Glomerular visceral epithelial cell (primary cell): Measurements from ENCODE around the gene OTX2.

Experiments
- DNase-seq: peaks from one replicate; pipeline ENCODE4 v3.0.0-alpha.2; 2016; ENCODE audit errors: extremely low spot score

Gene OTX2

DNA sequence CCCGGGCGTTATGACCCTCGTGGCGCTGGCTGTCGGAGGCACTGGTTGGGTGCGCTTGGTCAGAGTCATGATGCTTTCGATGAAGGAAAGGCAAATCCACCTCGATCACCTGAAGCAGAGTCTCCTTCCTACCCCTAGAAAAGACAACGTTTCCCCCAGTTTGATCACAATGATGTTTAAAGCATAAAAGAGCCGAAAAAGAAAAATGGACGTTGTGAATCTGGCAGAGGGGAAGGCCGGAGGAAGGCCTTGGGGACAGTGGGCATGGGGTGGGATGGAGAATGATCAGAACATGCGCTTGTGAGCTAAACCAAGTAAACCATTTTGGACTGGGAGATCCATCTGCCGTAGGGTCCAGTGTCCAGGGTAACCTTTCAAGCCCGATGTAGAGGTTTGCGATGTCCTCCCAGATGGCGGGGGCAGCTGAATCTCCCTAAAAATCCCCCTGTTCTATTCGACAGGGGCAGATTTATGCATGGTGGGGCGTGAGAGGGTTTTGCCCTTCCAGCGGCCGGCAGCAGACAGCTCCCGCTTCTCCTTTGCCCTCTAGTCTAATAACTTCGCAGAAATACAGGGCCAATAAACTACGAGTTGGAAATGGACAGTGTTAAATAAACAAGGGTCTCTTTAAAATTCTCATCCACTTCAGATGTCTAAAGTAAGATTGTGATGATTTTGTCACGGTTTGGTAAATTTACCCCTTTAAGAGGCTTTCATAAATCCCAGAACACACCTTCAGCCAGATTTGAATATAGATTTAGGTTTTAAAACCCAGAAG lies 2.3 kb upstream of the OTX2 start:
- no peak for DNase-seq

DNA sequence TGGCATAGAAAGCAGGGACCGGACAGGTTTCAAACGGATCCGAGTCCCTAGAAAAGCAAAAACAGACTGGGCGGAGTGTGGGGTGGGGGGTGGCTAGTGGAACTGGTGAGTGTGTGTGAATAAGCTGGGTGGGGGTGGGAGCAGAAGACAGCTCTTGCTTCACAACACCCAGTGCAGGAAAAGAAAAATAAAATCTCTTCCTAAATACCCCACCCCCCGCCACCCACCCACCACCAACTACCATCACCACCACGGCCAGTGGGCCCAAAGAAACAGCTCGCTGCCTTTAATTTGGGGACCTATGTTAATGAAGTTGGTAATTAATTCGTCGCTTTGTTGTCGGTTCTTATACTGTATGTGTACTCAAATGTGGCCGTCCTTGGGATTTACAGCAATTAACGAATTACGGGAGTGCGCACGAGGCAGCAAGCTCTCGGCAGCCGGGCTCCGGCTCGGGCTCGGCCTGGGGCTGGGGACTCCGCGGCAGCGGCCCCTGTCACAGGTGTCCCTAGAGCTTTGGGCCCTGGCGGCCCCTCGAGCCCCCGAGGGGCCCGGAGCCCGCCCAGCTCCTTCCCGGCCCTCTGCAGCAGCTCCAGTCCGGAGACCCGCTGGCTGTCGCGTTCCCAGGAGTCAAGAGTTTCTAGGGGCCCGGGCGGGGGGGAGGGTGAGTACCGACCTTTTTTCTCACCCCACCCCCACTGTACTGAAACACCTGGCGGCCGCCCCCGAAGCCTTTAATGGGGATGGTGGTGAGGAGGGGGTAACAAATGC lies 1.5 kb upstream of the OTX2 start:
- no peak for DNase-seq

DNA sequence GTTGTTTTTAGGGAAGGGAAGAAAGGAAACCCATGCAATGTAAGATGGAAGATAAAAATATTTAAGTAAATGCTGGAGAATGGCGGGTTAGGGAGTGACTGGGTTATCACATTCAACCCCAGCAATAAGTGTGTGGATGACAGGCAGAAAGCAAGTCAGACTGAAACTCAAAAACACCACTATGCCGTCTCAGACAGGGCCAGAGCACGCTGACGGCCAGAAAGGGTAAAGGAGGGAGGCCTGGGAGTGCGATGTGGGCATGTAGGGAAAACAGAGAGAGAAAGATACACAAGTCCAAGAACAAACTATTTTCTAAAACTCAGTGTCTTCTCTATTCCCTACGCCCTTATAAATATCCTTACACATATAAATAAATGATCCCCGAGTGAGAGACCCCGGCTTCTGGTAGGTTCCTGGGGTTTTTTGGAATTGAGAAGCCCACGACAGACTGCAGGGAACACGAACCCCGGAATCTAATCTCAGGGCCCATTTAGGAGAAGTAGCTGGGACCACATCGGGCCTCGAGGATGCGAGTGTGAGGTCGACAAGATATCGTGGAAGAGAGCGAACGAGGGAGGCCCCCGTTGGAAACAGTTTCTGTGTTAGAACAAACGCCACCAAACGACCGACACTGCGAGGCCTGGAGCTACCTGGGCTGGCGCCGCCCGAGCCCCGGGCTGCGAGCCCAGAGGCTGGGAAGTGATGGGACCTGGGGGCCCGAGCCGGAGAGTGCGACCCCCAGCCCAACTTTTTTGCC lies 735 bp upstream of the OTX2 start:
- no peak for DNase-seq

GRCh38 chr14:56809270-56810146 lies 771 bp downstream of the OTX2 start:
- DNase-seq, result no peak

GRCh38 chr14:56808383-56809269 lies 1.7 kb downstream of the OTX2 start:
- DNase-seq, result no peak

- no peak for DNase-seq
Observed at GRCh38 chr14:56808110-56808382, 2.2 kb downstream of the OTX2 start.

DNA sequence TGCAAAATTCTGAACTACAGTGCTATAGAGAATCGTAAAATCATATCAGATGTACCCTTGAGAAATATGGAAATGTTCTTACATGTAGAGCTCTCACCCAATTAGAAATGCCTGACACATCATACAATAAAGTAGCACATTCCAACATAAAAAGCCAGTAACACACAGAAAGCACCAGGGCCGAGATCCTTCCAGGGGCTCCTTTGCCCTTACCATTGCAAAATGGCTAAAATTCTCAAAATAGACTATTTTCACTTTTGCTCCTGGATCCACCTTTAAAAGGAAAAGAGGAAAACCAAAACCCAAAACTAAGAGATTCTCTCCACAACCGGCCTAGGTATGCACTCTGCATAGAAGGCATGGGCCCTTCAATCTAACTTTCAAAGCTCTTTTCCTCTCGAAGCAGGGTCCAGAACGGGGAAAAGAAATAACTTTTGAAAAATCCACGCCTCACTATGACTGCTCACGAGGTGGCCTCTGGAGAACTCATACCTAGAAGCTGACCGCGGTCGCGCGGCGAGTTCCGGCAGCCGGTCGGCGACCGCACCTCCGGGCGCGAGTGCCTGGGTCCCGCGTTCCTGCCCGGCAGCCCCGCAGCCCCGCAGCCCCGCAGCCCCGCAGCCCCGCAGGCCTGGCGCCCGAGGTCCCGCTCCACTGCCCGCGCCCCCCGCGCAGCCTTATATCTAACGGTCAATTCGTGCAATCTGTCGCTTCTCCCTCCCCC lies 2.7 kb downstream of the OTX2 start:
- no peak for DNase-seq

- DNase-seq, result no peak
Observed at GRCh38 chr14:56806760-56807159, 3.5 kb downstream of the OTX2 start.

DNA sequence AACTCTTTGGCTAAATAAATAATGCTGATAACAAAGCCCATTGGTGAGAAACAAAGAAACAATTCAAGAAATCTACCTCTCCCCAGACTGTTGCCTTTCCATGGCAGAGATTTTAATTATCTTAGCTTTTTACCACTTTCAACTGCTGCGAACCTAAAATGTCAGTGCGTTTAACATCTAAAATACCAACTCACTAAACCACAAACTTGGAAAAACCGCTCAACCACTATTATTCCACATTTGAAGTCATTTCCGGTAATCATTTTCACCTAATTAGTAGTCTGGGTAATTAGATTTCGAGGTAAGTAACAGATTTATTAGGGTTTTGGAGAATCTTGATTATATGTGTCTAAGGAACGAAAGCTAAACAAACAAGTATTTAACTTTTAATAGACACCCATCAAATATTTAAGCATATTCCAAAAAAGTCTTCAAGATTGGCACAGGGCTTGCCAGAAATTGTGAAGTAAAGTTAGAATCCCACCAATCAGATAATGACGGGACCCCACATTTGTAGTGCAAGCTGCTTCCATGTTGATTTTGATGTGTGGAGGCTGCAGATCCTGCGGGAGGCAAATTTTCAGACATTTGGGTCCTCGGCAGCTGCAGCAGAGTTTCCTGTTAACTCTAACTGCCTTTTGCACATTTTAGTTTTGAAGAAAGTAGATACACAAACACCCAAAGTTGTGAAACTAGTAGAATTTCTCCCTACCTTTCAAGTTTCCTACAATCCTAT lies 4.1 kb downstream of the OTX2 start:
- no peak for DNase-seq

DNA sequence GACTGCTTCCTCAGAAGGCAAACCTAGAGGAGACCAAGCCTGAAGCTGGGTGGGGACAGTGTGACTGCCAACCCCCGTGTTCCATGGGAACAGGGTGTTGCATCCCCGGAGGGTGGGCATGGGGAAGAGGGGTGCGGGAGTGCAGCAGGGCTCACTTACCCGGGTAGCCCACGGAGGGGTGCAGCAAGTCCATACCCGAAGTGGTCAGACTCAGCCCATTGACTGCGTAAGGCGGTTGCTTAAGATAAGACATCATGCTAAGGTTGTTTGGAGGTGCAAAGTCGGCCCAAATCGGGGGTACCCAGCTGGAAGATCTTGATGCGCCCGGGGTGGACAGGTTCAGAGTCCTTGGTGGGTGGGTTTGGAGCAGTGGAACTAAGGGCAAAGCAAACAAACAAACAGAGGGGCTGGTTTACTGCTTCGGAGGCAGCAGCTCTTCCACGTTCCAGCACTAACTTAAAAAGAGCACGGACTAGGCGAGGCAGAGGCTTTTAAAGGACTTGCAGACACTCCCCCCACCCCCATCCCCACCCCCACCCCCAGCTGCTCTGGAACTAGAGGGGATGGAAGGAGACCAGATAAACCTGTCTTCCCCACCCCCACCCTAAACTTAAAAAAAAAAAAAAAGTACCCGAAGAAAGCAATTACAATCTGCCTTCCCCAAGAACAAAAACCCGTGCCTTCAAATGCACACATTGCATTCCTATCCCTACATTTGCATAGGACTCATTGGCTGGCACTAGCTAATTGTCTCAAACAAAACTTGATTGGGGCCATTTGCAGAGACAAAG lies 4.9 kb downstream of the OTX2 start:
- DNase-seq, result no peak

DNA sequence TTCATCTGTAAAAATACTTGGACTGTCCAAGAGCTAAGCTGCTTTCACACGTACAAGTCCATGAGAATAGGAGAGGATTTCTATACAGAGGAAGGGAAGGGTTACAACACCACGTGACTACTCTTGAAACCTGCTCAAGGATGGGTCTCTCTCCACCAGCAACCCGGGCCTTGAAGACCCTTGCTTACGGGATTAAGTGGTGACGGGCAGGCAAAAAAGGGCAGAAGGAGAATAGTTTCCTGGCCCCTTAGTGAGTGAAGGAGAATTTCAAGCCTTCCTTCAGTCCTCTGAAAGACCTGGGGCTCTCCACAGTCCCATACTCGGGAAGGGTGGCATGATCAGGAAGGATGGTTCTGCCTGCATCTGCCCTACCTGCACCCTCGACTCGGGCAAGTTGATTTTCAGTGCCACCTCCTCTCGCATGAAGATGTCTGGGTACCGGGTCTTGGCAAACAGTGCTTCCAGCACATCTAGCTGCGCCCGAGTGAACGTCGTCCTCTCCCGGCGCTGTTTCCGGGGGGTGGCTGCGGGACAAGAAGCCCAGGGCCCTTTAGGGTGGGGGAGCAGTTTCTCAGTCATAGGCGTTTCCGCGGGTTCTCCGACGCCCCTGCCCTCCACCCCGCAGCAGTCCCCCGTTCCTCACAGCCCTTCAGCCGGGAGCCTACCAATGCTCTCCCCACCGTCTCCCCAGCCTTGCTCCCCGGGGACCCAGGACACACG lies 6.3 kb downstream of the OTX2 start:
- DNase-seq, result no peak

- no peak for DNase-seq
Observed at GRCh38 chr14:56801920-56802319, 8.4 kb downstream of the OTX2 start.

- no peak for DNase-seq
Observed at GRCh38 chr14:56799343-56799645, 11.0 kb downstream of the OTX2 start.

GRCh38 chr14:56798447-56799342 lies 11.6 kb downstream of the OTX2 start:
- no peak for DNase-seq

GRCh38 chr14:56797569-56798446 lies 12.5 kb downstream of the OTX2 start:
- DNase-seq, result no peak

GRCh38 chr14:56797003-56797568 lies 13.2 kb downstream of the OTX2 start:
- DNase-seq, result no peak
